Sigmoid colon (tissue), 4 donors: ENCODE measurements around the gene FLNA.

Experiments
- CTCF ChIP-seq, 4 experiments: fragments of 450-650 bp in 3 of 4; fragments of 200-600 bp in 1 of 4; IDR thresholded peaks; one replicate each; pipeline ENCODE4 v1.5.1; 2016 to 2019; ENCODE audit warnings: antibody characterized with exemption in 4 of 4, mild to moderate bottlenecking in 3 of 4, moderate library complexity in 2 of 4
- POLR2AphosphoS5 ChIP-seq, 4 donors: sonication (generic); formaldehyde crosslinking; IDR thresholded peaks; one replicate each; pipeline ENCODE4 v1.6.1; 2017; ENCODE audit warnings: antibody characterized with exemption in 4 of 4

- no peak for TF ChIP-seq CTCF (IDR thresholded peaks at IDR 0.05)
- TF ChIP-seq POLR2AphosphoS5 (IDR thresholded peaks at IDR 0.05) = peak in 3 of 4 donors; percentile 91 to 93 (median 92)
Measured at GRCh38 chrX:154378059-154378798, 3.8 kb upstream of the FLNA start.
